A549 (cell line): ENCODE data around the gene ARHGAP26.

Experiments used
- CBX8 ChIP-seq: fragments of 200-600 bp; sonication (generic); IDR thresholded peaks from 2 replicates; pipeline ENCODE4 v1.6.1; 2016
- CHD2 ChIP-seq: fragments of 150-350 bp; IDR thresholded peaks from 2 replicates; pipeline ENCODE4 v1.6.1; 2014; ENCODE audit warnings: low read length; ENCODE audit not compliant: partially characterized antibody
- CTCF ChIP-seq: fragments of >200 bp; sonication (Bioruptor Twin); formaldehyde crosslinking; IDR thresholded peaks from 3 replicates; pipeline ENCODE4 v1.5.1; 2016
- FOSL2 ChIP-seq, 2 experiments: fragments of 450-650 bp in 1 of 2; fragments of >200 bp in 1 of 2; sonication (Bioruptor Twin) in 1 of 2; formaldehyde crosslinking; IDR thresholded peaks; 2 replicates each; pipeline versions ENCODE4 v1.5.0 to v1.6.1; 2016 to 2020; ENCODE audit warnings: mild to moderate bottlenecking in 1 of 2, moderate library complexity in 1 of 2
- HMGXB4 ChIP-seq: fragments of 250-450 bp; sonication (Bioruptor Pico); IDR thresholded peaks from 2 replicates; pipeline ENCODE4 v1.5.0; 2021; ENCODE audit warnings: mild to moderate bottlenecking, moderate library complexity, borderline replicate concordance
- HOXB13 ChIP-seq: fragments of 250-450 bp; sonication (Bioruptor Pico); IDR thresholded peaks from 2 replicates; pipeline ENCODE4 v1.5.0; 2020; ENCODE audit warnings: low read depth, mild to moderate bottlenecking, moderate library complexity
- MAX ChIP-seq: IDR thresholded peaks from 2 replicates; pipeline ENCODE4 v1.6.1; 2012
- POLR2A ChIP-seq: IDR thresholded peaks from 2 replicates; pipeline ENCODE4 v1.6.1; 2012; ENCODE audit warnings: mild to moderate bottlenecking, low read length
- RCOR1 ChIP-seq: fragments of 150-350 bp; IDR thresholded peaks from 2 replicates; pipeline ENCODE4 v1.6.1; 2014; ENCODE audit warnings: antibody characterized with exemption, low read length, low read depth
- REST ChIP-seq: fragments of 200-600 bp; sonication (generic); IDR thresholded peaks from 2 replicates; pipeline ENCODE4 v1.6.1; 2016; ENCODE audit warnings: antibody characterized with exemption, mild to moderate bottlenecking, moderate library complexity
- RNF2 ChIP-seq: fragments of 200-600 bp; sonication (generic); IDR thresholded peaks from 2 replicates; pipeline ENCODE4 v1.6.1; 2016; ENCODE audit warnings: low read depth, mild to moderate bottlenecking, antibody characterized with exemption, moderate library complexity, borderline replicate concordance

GRCh38 chr5:143044265-143044664, 274.1 kb downstream of the ARHGAP26 start:
- TF ChIP-seq RNF2 (no peak), CTCF (no peak), HOXB13 (CRISPR knock-in tag) (no peak), MAX (no peak), POLR2A (no peak), HMGXB4 (no peak), CHD2 (no peak), CBX8 (no peak), RCOR1 (no peak), REST (no peak), FOSL2 (IDR thresholded peaks at IDR 0.05) (no peak), FOSL2 (CRISPR knock-in tag; IDR thresholded peaks at IDR 0.05) (no peak)
